Activated T-helper 2 cell treated with anti-CD3 and anti-CD28 coated beads, Interferon-gamma antibody, Interleukin-2, Interleukin-4, amounts not matched to agents 10 μg/mL and 5 μg/mL and 100 μg/mL, durations not matched to agents 14 hours and 24 hours and 36 hours (primary cell): Measurements from ENCODE around the gene LDLRAD3. TPM values are rescaled to one million over a fixed set of nuclear protein-coding genes. Genes with fewer than 3 reads are reported as not detected.
"Not testable (repeated sequence)": the region's sequence is repeated elsewhere in the genome, so short reads cannot be mapped to it uniquely, and the experiment has no call there.

Experiments
- DNase-seq: peaks from one replicate; pipeline ENCODE4 v3.0.0; 2021; ENCODE audit warnings: low spot score
- H3K27ac Mint-ChIP-seq: one replicate; pipeline ENCODE4 v1.8.0; 2021; ENCODE audit warnings: mixed read lengths
- H3K27me3 Mint-ChIP-seq: one replicate; pipeline ENCODE4 v1.8.0; 2021; ENCODE audit warnings: low read depth, mixed read lengths
- H3K36me3 Mint-ChIP-seq: one replicate; pipeline ENCODE4 v1.8.0; 2021; ENCODE audit warnings: low read depth, mixed read lengths
- H3K4me1 Mint-ChIP-seq: one replicate; pipeline ENCODE4 v1.8.0; 2021; ENCODE audit warnings: low read depth, mixed read lengths
- H3K4me3 Mint-ChIP-seq: one replicate; pipeline ENCODE4 v1.8.0; 2021; ENCODE audit warnings: low read depth, mild to moderate bottlenecking, moderate library complexity, mixed read lengths
- H3K9me3 Mint-ChIP-seq: one replicate; pipeline ENCODE4 v1.8.0; 2021; ENCODE audit warnings: mixed read lengths
- intact Hi-C: fragments of 100-400 bp; cut with micrococcal nuclease; formaldehyde crosslinking; loops from one replicate; pipeline ENCODE4 v1.15.1; 2023
- total RNA-seq: library from RNA; stranded (reverse); gene quantifications from 2 replicates; pipeline ENCODE4 v1.2.3, GENCODE V29; 2022

The LDLRAD3 gene
- total RNA-seq, 1 donor from 2014 or later, result 1.4 TPM

DNA sequence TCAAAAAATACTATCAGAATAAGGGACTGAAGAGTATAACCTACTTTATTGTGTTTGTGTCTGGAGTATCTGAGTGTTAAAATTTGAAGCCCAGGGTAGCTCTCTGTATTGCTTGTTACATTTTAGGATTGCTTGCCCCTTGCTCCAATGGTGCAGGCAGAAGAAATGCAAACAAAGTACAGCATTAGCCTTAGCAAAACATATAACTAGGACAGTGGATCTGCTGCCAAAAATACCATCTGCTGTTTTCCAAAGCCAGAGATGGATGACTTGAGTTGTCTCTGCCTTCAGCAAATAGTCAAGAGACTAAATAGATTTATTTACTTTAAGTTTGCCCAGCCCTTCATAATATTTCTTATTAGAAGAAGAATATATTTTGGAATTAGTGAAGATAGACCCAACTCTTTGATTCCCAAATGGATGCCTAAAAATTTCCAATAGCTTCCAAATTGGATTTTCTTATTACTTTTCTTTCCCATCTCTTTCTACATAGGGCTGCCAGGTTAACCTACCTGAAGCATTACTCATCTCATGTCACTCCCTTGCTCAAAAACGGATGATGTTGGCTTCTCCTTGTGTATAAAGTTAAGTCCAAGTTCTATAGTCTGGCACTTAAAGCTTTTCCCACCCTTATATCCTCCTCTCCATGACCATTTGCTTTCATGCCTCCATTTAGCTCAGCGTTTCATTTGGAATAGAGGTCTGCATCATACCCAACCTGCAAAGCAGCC lies 66.3 kb downstream of the LDLRAD3 start:
- no peak overlapping the region for H3K4me3 Mint-ChIP-seq
- intact Hi-C loops, result no loop called here
- no peak for DNase-seq
- no peak overlapping the region for H3K27ac Mint-ChIP-seq
- no peaks in the 10 kb centered on the region for H3K36me3 Mint-ChIP-seq
- H3K4me1 Mint-ChIP-seq, result no peaks in the 10 kb centered on the region
- H3K9me3 Mint-ChIP-seq, result peaks cover 4% of the 10 kb centered on the region
- peaks cover 8% of the 10 kb centered on the region for H3K27me3 Mint-ChIP-seq

DNA sequence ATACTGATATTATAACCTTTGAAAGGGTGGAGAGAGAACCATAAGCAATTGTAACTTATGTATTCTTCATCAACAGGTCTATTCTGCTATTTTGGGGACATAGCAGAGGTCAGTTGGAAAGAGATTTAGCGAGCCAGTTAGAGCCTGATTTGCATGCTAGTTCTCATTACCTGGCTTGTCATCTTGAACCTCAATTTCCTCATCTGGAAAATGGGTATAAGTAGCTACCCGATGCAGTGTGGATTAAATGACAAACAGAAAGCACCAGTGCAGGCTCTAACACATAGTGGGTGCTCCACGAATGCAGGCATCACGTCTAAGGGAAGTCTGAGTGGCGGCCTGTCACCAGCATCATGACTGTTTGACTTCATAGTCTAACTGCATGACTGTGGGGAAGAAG lies 67.7 kb downstream of the LDLRAD3 start:
- no peaks in the 10 kb centered on the region for H3K4me1 Mint-ChIP-seq
- no peaks in the 10 kb centered on the region for H3K36me3 Mint-ChIP-seq
- no peak overlapping the region for H3K27ac Mint-ChIP-seq
- no peak overlapping the region for H3K4me3 Mint-ChIP-seq
- intact Hi-C loops, result no loop called here
- DNase-seq, result no peak
- peaks cover 8% of the 10 kb centered on the region for H3K27me3 Mint-ChIP-seq
- no peaks in the 10 kb centered on the region for H3K9me3 Mint-ChIP-seq

DNA sequence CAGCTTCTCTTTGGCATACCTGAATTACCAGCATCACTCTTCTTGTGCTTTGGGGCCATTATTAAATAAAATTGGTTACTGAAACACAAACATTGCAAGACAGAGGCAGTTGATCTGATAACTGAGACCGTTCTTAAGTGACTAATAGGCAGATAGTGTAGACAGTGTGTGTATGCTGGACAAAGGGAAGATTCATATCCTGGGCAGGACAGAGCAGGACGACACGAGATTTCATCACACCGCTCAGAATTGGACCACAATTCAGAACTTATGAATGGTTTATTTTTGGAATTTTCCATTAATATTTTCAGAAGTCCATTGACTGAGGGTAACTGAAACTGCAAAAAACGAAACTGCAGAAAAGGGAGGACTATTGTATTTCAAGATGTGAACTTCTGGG lies 68.6 kb downstream of the LDLRAD3 start:
- no peaks in the 10 kb centered on the region for H3K4me1 Mint-ChIP-seq
- intact Hi-C loops, result no loop called here
- peaks cover 8% of the 10 kb centered on the region for H3K27me3 Mint-ChIP-seq
- H3K4me3 Mint-ChIP-seq, result no peak overlapping the region
- no peaks in the 10 kb centered on the region for H3K9me3 Mint-ChIP-seq
- no peak for DNase-seq
- no peak overlapping the region for H3K27ac Mint-ChIP-seq
- no peaks in the 10 kb centered on the region for H3K36me3 Mint-ChIP-seq

DNA sequence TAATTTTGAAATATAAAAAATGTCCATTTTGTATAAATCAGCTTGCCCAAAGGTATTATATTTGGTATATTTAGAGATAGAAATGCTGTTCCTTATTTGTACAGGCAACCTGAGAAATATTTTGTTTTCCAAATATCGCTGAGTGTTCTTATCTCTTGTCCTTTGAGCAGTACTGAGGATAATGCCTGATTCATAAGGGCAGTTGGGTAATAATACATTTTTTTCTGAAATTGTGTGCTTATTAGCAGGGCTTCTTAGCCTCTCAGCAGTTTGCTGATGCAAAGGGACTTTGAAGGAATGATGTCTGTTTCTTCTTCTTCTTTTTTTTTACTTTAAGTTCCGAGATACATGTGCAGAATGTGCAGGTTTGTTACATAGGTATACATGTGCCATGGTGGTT lies 69.1 kb downstream of the LDLRAD3 start:
- no peaks in the 10 kb centered on the region for H3K9me3 Mint-ChIP-seq
- no peaks in the 10 kb centered on the region for H3K36me3 Mint-ChIP-seq
- no peak for DNase-seq
- intact Hi-C loops, result no loop called here
- peaks cover 8% of the 10 kb centered on the region for H3K27me3 Mint-ChIP-seq
- H3K4me1 Mint-ChIP-seq, result no peaks in the 10 kb centered on the region
- H3K27ac Mint-ChIP-seq, result no peak overlapping the region
- H3K4me3 Mint-ChIP-seq, result no peak overlapping the region

DNA sequence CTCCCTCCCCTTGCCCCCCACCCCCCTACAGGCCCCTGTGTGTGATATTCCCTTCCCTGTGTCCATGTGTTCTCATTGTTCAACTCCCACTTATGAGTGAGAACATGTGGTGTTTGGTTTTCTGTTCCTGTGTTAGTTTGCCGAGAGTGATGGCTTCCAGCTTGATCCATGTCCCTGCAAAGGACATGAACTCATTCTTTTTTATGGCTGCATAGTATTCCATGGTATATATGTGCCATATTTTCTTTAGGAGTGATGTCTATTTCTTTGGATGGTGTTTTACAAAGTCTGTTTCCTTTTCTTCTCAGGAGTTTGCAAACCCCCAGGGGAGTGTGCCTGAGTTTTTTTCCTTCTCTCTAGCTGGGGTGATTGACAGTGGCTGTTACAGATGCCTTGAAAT lies 69.6 kb downstream of the LDLRAD3 start:
- H3K27ac Mint-ChIP-seq, H3K4me1 Mint-ChIP-seq, intact Hi-C loops, DNase-seq, H3K9me3 Mint-ChIP-seq, H3K36me3 Mint-ChIP-seq, H3K27me3 Mint-ChIP-seq, H3K4me3 Mint-ChIP-seq: not testable (repeated sequence)

DNA sequence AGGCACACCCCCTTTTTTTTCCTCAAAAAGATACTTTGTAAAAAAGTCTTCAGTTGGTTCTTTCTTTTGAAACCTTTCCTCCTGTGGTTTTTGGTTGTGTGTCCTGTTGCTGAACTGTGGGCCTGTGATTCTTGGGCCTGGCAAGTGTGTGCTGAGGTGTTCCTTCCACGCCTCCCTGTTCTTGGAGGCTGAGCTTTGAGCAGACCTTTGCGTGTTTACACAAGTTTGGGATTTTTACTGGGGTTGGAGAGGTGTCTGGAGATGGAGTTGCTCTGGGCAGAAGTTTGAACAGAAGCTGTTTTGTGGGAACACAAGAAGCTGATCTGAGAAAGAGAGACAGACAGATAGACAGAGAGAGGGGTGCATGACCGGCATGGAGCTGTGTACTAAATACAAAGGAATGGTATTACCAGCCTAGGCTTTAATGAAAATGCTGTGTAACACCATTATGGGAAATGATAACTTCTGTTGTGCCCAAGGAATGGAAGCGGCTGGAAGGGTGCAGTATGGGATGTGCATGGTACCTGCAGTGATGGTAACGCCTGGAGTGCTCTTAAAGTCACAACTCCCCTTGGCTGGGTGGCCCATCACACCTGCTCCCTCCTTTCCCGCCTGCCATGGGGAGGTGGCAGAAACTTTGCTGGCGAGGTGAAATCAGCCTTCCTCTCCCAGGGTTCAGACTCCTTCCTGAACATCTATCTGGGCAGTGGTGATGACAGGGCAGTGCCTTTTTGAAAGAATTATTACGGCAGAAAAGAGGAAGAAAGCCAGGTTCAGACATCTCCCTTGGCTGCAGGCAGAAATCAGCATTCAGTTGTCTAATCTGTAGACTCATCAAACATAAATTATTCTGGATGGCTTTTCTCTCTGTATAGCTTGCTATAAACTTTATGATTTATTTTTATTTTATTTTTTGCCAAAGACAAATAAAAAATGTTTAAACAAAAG lies 70.4 kb downstream of the LDLRAD3 start:
- Mint-ChIP-seq H3K36me3 (no peaks in the 10 kb centered on the region), H3K4me3 (no peak overlapping the region), H3K27me3 (peaks cover 8% of the 10 kb centered on the region), H3K27ac (no peak overlapping the region), H3K9me3 (no peaks in the 10 kb centered on the region), H3K4me1 (no peaks in the 10 kb centered on the region)
- no peak for DNase-seq
- intact Hi-C loops, result no loop called here

DNA sequence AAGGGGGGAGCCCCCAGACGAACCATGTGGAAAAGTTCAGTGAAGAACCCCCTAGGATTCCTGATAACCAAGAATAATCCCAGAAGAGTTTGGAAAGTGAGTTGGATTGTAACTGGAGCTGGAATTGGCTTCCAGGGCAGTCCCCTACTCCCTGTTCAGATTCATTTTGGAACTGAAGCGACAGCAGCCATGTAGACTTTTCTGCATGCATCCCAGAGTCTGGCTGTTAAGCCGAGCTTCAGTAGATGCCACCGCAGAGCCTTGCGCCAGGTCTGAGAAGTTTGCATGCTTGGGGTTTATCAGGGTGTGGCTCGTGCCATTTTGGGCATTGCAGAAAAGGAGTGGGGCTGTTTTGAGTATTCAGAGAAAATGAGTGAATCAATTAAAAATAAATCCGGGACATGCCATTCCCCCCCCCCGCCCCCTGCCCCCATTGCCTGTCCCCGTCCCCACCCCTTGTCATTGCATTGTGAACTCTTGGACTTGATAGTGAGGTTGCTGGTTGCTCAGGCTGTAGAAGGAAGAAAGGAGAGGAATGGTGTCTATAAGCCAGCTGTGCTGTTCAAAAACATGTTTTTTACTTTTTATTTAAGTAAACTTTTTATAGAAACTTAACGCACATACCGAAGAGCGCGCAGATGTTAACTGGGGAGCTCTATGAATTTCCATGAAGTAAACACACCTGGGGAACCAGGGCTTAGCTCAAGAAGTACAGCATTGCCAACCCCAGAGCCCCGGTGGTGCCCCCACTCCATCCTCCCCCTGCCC lies 71.2 kb downstream of the LDLRAD3 start:
- no peaks in the 10 kb centered on the region for H3K9me3 Mint-ChIP-seq
- no peaks in the 10 kb centered on the region for H3K4me1 Mint-ChIP-seq
- no peak for DNase-seq
- intact Hi-C loops, result no loop called here
- peaks cover 8% of the 10 kb centered on the region for H3K27me3 Mint-ChIP-seq
- H3K4me3 Mint-ChIP-seq, result no peak overlapping the region
- no peaks in the 10 kb centered on the region for H3K36me3 Mint-ChIP-seq
- H3K27ac Mint-ChIP-seq, result no peak overlapping the region

DNA sequence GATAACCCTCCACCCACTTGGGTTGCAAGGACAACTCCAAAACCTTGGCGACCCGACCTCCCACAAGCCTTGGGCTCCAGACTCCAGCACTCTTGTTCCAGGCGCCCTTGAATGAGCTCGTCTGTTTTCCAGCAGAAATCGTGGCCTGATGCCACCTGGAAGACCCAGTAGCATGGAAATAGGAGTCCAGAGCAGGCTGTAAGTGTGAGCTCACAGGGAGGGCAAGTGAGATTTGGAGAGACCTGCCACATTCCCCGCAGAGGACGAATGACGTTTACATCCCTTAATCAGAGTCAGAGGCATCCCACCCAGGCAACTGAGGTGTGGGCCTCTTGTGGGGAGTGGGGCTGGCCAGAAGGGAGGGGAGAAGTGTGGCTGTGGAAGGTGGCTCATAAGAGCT lies 71.9 kb downstream of the LDLRAD3 start:
- no peak overlapping the region for H3K4me3 Mint-ChIP-seq
- no peaks in the 10 kb centered on the region for H3K4me1 Mint-ChIP-seq
- no peak overlapping the region for H3K27ac Mint-ChIP-seq
- intact Hi-C loops, result no loop called here
- H3K36me3 Mint-ChIP-seq, result no peaks in the 10 kb centered on the region
- H3K9me3 Mint-ChIP-seq, result no peaks in the 10 kb centered on the region
- peaks cover 8% of the 10 kb centered on the region for H3K27me3 Mint-ChIP-seq
- no peak for DNase-seq

DNA sequence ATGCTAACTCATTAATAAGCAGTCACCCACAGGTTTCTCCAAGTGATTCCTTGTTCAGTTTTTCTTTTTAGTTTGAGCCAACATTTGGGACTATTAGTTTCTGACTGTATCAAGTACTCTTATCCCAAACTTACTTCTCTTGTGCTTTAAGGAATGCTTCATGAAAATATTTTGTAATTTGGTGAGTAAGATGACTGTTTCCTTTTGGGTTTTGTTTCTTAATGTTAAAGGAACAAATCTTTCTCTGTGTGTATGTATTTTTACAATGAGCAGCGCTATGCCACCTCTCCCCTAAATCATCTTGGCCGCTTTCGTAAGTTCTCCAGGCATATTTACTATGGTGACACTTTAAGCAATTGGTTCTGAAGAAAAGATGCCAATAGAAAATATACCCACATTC lies 72.4 kb downstream of the LDLRAD3 start:
- Mint-ChIP-seq H3K27ac (no peak overlapping the region), H3K27me3 (peaks cover 8% of the 10 kb centered on the region), H3K4me1 (no peaks in the 10 kb centered on the region), H3K4me3 (no peak overlapping the region), H3K9me3 (no peaks in the 10 kb centered on the region), H3K36me3 (no peaks in the 10 kb centered on the region)
- no peak for DNase-seq
- intact Hi-C loops, result no loop called here

DNA sequence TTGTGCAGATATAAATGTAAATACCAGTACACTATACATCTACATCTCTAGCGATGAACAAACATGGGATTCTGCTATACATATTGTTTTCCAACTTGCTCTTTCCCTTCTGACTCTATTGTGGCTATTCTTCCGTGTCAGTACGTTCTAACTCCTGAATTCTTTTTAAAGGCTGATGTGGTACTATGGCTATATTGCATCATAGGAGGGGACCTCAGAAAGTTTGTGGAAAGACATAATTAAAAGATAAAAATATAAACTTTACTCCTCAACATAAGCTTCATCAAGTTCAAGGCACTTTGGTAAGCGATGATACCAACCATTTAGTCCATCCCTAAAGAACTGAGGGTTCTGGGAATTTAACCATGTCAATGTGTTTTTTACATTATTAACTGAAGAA lies 72.8 kb downstream of the LDLRAD3 start:
- Mint-ChIP-seq H3K4me1 (no peaks in the 10 kb centered on the region), H3K9me3 (no peaks in the 10 kb centered on the region), H3K27ac (no peak overlapping the region), H3K36me3 (no peaks in the 10 kb centered on the region), H3K4me3 (no peak overlapping the region), H3K27me3 (peaks cover 8% of the 10 kb centered on the region)
- intact Hi-C loops, result no loop called here
- DNase-seq, result no peak

DNA sequence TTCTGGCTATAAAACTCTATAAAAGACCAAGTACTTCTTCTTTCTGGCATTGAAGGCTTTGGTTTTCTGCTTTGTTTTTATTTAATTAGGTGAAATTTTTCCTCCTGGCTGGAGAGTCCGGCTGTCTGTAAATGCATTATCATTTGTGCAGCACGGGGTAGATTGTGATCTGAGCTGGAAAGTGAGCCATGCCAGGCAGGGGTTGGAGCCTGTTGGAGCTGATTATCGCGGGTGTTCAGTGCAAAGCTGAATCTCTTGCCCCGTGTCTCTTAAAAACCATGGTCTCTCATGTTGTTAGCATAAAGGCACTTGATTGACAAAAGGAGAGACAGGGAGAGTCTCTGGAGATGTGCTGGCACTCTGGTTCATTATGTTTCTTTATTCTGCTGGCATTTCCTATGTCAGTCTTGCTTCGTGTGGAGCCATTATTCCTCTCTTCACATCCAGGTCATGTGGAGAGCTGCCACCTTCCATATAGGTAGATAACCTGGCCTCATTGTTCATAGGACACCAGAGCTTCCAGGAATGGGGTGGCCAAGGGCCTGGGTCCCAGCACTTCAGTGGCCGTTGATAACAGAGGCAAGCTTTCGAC lies 75.2 kb downstream of the LDLRAD3 start:
- Mint-ChIP-seq H3K4me3 (no peak overlapping the region), H3K9me3 (no peaks in the 10 kb centered on the region), H3K27me3 (peaks cover 4% of the 10 kb centered on the region), H3K27ac (no peak overlapping the region), H3K4me1 (no peaks in the 10 kb centered on the region), H3K36me3 (no peaks in the 10 kb centered on the region)
- intact Hi-C loops, result no loop called here
- no peak for DNase-seq

DNA sequence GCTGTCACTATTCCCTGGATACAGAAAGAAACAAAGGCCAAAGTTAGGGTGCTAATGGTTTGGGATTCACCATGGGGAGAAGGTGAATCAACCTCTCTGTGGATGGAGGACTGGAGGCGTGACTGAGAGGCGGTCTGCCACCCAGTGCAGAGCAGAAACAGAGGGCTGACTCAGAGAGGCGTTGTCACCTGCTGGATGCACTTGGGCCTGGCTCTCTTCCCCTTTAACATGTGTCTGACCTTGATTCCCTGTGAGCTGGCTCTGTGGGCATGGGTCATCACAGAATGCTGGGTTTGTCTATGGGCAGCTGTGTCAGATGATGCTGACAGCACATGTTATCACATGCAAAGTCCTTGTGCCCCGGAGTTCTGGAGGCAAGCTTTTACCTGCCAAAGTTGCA lies 75.9 kb downstream of the LDLRAD3 start:
- intact Hi-C loops, result no loop called here
- DNase-seq, result no peak
- Mint-ChIP-seq H3K36me3 (no peaks in the 10 kb centered on the region), H3K9me3 (no peaks in the 10 kb centered on the region), H3K27ac (no peak overlapping the region), H3K4me3 (no peak overlapping the region), H3K27me3 (no peaks in the 10 kb centered on the region), H3K4me1 (no peaks in the 10 kb centered on the region)
